B cell (primary cell): ENCODE data around the gene THBS2. TPM values are rescaled to one million over a fixed set of nuclear protein-coding genes. Genes with fewer than 3 reads are reported as not detected.

Experiments
- ATAC-seq: fragments of 200-7000 bp; cut with Tn5 transposase; one replicate; pipeline ENCODE4 v1.10.0; 2021; ENCODE audit warnings: low read depth, mild to moderate bottlenecking, moderate number of reproducible peaks, moderate library complexity
- CTCF ChIA-PET: fragments of 350-600 bp; sonication (Branson Sonifier 250); formaldehyde crosslinking; loops from one replicate; lab custom pipeline; 2021; ENCODE audit warnings: antibody characterized with exemption, inconsistent platforms; lab: Charles Lee
- POLR2A ChIA-PET: fragments of 350-600 bp; sonication (Branson Sonifier 250); formaldehyde crosslinking; loops from one replicate; lab custom pipeline; 2021; ENCODE audit warnings: antibody characterized with exemption; lab: Charles Lee
- DNase-seq: peaks from one replicate; pipeline ENCODE4 v3.0.0; 2013
- H2AFZ ChIP-seq: 2 replicates; pipeline ENCODE4 v1.6.1; 2012; ENCODE audit warnings: mild to moderate bottlenecking, low read depth, low read length; ENCODE audit not compliant: insufficient read depth, poor library complexity, severe bottlenecking
- H3K27ac ChIP-seq, 2 donors: 1 replicate in 1 of 2; 2 replicates in 1 of 2; pipeline ENCODE4 v1.5.1; 2012 to 2013; ENCODE audit warnings: low read length in 2 of 2, mild to moderate bottlenecking in 2 of 2, moderate library complexity in 1 of 2
- H3K27me3 ChIP-seq, 4 experiments: fragments of 200-600 bp in 1 of 4; sonication (generic) in 1 of 4; replicated peaks in 1 of 4; 1 replicate in 2 of 4; 2 replicates in 2 of 4; pipeline versions ENCODE4 v1.6.1 to v1.7.0; 2013 to 2016; ENCODE audit warnings: low read length in 3 of 4, mild to moderate bottlenecking in 2 of 4, mixed read lengths in 1 of 4, moderate library complexity in 1 of 4; ENCODE audit not compliant: insufficient read depth in 4 of 4, control insufficient read depth in 3 of 4; ENCODE audit errors: control extremely low read depth in 1 of 4
- H3K36me3 ChIP-seq, 2 experiments: replicated peaks in 1 of 2; 1 replicate in 1 of 2; 2 replicates in 1 of 2; pipeline versions ENCODE4 v1.6.1 to v1.7.1; 2013; ENCODE audit warnings: low read length in 1 of 2; ENCODE audit not compliant: insufficient read depth in 2 of 2, control insufficient read depth in 1 of 2; ENCODE audit errors: control extremely low read depth in 1 of 2, extremely low read depth in 1 of 2
- H3K4me1 ChIP-seq, 2 donors: fragments of 200-600 bp in 1 of 2; sonication (generic) in 1 of 2; 1 replicate in 1 of 2; 2 replicates in 1 of 2; pipeline versions ENCODE4 v1.5.1 to v1.6.1; 2013 to 2017; ENCODE audit warnings: low read length in 2 of 2; ENCODE audit not compliant: control insufficient read depth in 2 of 2, insufficient read depth in 2 of 2
- H3K4me2 ChIP-seq: replicated peaks from 2 replicates; pipeline ENCODE3; 2012; ENCODE audit warnings: mild to moderate bottlenecking, low read depth, low read length; ENCODE audit not compliant: poor library complexity, severe bottlenecking
- H3K4me3 ChIP-seq, 5 experiments: fragments of 200-600 bp in 1 of 5; sonication (generic) in 1 of 5; 1 replicate in 3 of 5; 2 replicates in 2 of 5; pipeline versions ENCODE4 v1.5.1 to v1.7.0; 2011 to 2016; ENCODE audit warnings: low read length in 4 of 5, mild to moderate bottlenecking in 4 of 5, low read depth in 2 of 5, control low read depth in 1 of 5, moderate library complexity in 1 of 5; ENCODE audit not compliant: insufficient read depth in 1 of 5; ENCODE audit errors: control extremely low read depth in 1 of 5, extremely low read depth in 1 of 5
- H3K79me2 ChIP-seq: fragments of 200-600 bp; sonication (generic); one replicate; pipeline ENCODE4 v1.6.0; 2016; ENCODE audit warnings: low read length; ENCODE audit not compliant: control insufficient read depth, insufficient read depth
- H3K9ac ChIP-seq: fragments of 200-600 bp; sonication (generic); 2 replicates; pipeline ENCODE4 v1.6.1; 2017; ENCODE audit warnings: mild to moderate bottlenecking, low read length, moderate library complexity
- H3K9me3 ChIP-seq, 3 donors: one replicate each; pipeline versions ENCODE4 v1.6.1 to v1.7.1; 2013; ENCODE audit warnings: low read length in 2 of 3; ENCODE audit not compliant: control insufficient read depth in 2 of 3, insufficient read depth in 1 of 3; ENCODE audit errors: control extremely low read depth in 1 of 3
- H4K20me1 ChIP-seq: 2 replicates; pipeline ENCODE4 v1.6.0; 2012; ENCODE audit warnings: mild to moderate bottlenecking, low read length; ENCODE audit not compliant: insufficient read depth, control insufficient read depth, poor library complexity, severe bottlenecking
- H3K27ac Mint-ChIP-seq: one replicate; pipeline ENCODE4 v1.8.0; 2021; ENCODE audit warnings: mixed read lengths
- H3K27me3 Mint-ChIP-seq: one replicate; pipeline ENCODE4 v1.8.0; 2021; ENCODE audit warnings: mixed read lengths
- H3K4me1 Mint-ChIP-seq: one replicate; pipeline ENCODE4 v1.8.0; 2021; ENCODE audit warnings: mixed read lengths
- H3K4me3 Mint-ChIP-seq: one replicate; pipeline ENCODE4 v1.8.0; 2021; ENCODE audit warnings: mixed read lengths
- H3K9me3 Mint-ChIP-seq: one replicate; pipeline ENCODE4 v1.8.0; 2022; ENCODE audit warnings: mixed read lengths; ENCODE audit not compliant: insufficient read depth
- EZH2 ChIP-seq: IDR thresholded peaks from 2 replicates; pipeline ENCODE4 v1.6.1; 2012; ENCODE audit warnings: borderline replicate concordance, low read depth, mild to moderate bottlenecking, moderate library complexity, low read length; ENCODE audit not compliant: insufficient read depth, poor library complexity, severe bottlenecking
- WGBS: methylation state at CpG from one replicate; pipeline ENCODE4 v1.1.5; 2013; ENCODE audit warnings: missing lambda C conversion rate; ENCODE audit not compliant: insufficient coverage; 5-methylcytosine and 5-hydroxymethylcytosine counted together
- intact Hi-C: fragments of 100-400 bp; cut with micrococcal nuclease; formaldehyde crosslinking; loops from one replicate; pipeline ENCODE4 v1.10.0; 2022
- polyA plus RNA-seq: library from polyadenylated mRNA; depleted of rRNA; stranded (reverse); fragments of >200 nt; gene quantifications from 2 replicates; pipeline ENCODE4 v1.2.3, GENCODE V29; 2012
- total RNA-seq, 2 donors: library from RNA; stranded (reverse); fragments of 120-200 nt in 1 of 2; gene quantifications; 1 replicate in 1 of 2; 2 replicates in 1 of 2; pipeline versions ENCODE4 v1.2.3 to v1.2.4, GENCODE V29; 2013 to 2022
- TF ChIP-seq, protein P1 (sequence below): fragments of 200-600 bp; IDR thresholded peaks from one replicate; pipeline ENCODE4 v1.8.0; 2022; ENCODE audit warnings: antibody characterized with exemption, mild to moderate bottlenecking

Gene THBS2
- total and polyA plus RNA-seq, 2 donors (not counting 1 experiment from before 2014, with no cell fraction given) = not detected

DNA sequence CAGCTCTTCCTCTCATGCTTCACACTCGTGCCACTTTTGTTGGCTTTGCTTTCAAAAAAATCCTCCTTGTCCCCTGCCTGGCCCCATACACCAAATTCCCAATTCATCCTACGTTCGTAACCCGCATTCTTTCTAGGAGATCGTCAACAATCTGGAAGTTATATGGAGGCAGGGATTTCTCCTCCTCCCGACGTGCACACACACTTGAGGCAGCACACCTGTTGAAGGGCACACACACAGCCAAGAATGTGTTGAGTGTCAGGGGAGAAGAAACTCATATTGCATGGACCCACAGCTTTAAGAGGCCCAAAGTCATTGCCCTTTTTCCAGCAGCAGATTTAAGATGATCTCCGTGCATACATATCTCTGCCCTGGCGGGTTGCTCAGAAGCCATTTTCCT is 28.9 kb downstream of the THBS2 start:
- POLR2A ChIA-PET = no interaction called here
- 92% methylated on average over 5 of the region's 9 CpGs for WGBS
- no peak overlapping the region for H3K4me3 Mint-ChIP-seq

DNA sequence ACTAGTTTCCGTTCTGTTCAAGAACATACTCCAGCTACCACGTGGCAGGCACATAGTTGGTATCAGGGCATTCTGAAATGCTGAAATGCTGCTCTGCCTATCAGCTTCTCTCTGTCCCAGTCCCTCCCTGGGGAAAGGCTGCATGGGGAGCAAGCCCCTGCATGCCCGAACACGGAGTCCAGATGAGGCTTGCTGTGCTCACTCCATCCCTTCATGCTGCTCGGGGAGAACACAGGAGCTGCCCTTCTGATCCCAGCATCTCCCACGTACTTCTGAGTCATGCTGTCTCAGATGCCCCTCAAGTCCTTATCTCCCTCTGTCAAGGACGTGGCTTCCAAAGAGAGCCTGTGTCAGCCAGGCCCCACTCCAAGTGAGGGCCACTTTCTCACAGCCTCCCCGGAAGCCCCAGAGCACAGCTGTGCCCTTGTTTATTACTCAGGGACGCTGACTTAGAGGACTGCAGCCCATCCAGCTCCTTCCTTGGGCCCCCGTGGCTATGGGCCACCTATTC is 29.4 kb downstream of the THBS2 start:
- H3K27me3 Mint-ChIP-seq = peaks cover 11% of the 10 kb centered on the region
- no peak overlapping the region for H2AFZ ChIP-seq
- no peak for ATAC-seq
- no peak overlapping the region for H3K27ac ChIP-seq
- no peaks in the 10 kb centered on the region for H3K4me1 ChIP-seq
- H3K9ac ChIP-seq = no peak overlapping the region
- H3K27me3 ChIP-seq = no peaks in the 10 kb centered on the region
- no peaks in the 10 kb centered on the region for H3K79me2 ChIP-seq
- H3K9me3 ChIP-seq = peaks cover 0 to 34% (median 0%) of the 10 kb centered on the region in 3 donors
- no peaks in the 10 kb centered on the region for H3K4me1 Mint-ChIP-seq
- intact Hi-C loops = no loop called here
- ChIA-PET POLR2A (no interaction called here), CTCF (no interaction called here)
- no peak for DNase-seq
- H3K27ac Mint-ChIP-seq = no peak overlapping the region
- no peak overlapping the region for H3K4me3 ChIP-seq
- no peaks in the 10 kb centered on the region for H4K20me1 ChIP-seq
- H3K4me3 Mint-ChIP-seq = no peak overlapping the region
- no peaks in the 10 kb centered on the region for H3K9me3 Mint-ChIP-seq
- TF ChIP-seq EZH2 = no peak
- TF ChIP-seq, protein P1, sequence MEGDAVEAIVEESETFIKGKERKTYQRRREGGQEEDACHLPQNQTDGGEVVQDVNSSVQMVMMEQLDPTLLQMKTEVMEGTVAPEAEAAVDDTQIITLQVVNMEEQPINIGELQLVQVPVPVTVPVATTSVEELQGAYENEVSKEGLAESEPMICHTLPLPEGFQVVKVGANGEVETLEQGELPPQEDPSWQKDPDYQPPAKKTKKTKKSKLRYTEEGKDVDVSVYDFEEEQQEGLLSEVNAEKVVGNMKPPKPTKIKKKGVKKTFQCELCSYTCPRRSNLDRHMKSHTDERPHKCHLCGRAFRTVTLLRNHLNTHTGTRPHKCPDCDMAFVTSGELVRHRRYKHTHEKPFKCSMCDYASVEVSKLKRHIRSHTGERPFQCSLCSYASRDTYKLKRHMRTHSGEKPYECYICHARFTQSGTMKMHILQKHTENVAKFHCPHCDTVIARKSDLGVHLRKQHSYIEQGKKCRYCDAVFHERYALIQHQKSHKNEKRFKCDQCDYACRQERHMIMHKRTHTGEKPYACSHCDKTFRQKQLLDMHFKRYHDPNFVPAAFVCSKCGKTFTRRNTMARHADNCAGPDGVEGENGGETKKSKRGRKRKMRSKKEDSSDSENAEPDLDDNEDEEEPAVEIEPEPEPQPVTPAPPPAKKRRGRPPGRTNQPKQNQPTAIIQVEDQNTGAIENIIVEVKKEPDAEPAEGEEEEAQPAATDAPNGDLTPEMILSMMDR = no peak
- H3K36me3 ChIP-seq = no peaks in the 10 kb centered on the region
- 79% methylated on average over 10 of the region's 10 CpGs for WGBS
- no peak overlapping the region for H3K4me2 ChIP-seq

More for the DNA sequence above, 28.9 kb downstream of the THBS2 start:
- H3K36me3 ChIP-seq = no peaks in the 10 kb centered on the region
- H3K4me3 ChIP-seq = no peak overlapping the region
- H3K4me2 ChIP-seq = no peak overlapping the region
- ATAC-seq (no peak), DNase-seq (no peak)
- H3K27me3 ChIP-seq = no peaks in the 10 kb centered on the region
- H3K9ac ChIP-seq = no peak overlapping the region
- H4K20me1 ChIP-seq = no peaks in the 10 kb centered on the region
- CTCF ChIA-PET = no interaction called here
- no peaks in the 10 kb centered on the region for H3K4me1 ChIP-seq
- H3K9me3 Mint-ChIP-seq = no peaks in the 10 kb centered on the region
- no peaks in the 10 kb centered on the region for H3K79me2 ChIP-seq
- H3K27me3 Mint-ChIP-seq = peaks cover 11% of the 10 kb centered on the region
- H3K4me1 Mint-ChIP-seq = no peaks in the 10 kb centered on the region
- no peak overlapping the region for H3K27ac Mint-ChIP-seq
- no peak overlapping the region for H2AFZ ChIP-seq
- TF ChIP-seq EZH2 = no peak
- H3K9me3 ChIP-seq = peaks cover 0 to 31% (median 0%) of the 10 kb centered on the region in 3 donors
- intact Hi-C loops = no loop called here
- no peak overlapping the region for H3K27ac ChIP-seq
